Stimulated activated CD8-positive, alpha-beta memory T cell treated with anti-CD3 and anti-CD28 coated beads, Interleukin-12 subunit alpha, Interleukin-12 subunit beta, amount 100 ng/mL, for 4 hours (primary cell): ENCODE results near the gene MYBPH.

Experiments used
- DNase-seq: peaks from one replicate; pipeline ENCODE4 v3.0.0-alpha.2; 2020; ENCODE audit warnings: low read depth

Gene MYBPH

DNA sequence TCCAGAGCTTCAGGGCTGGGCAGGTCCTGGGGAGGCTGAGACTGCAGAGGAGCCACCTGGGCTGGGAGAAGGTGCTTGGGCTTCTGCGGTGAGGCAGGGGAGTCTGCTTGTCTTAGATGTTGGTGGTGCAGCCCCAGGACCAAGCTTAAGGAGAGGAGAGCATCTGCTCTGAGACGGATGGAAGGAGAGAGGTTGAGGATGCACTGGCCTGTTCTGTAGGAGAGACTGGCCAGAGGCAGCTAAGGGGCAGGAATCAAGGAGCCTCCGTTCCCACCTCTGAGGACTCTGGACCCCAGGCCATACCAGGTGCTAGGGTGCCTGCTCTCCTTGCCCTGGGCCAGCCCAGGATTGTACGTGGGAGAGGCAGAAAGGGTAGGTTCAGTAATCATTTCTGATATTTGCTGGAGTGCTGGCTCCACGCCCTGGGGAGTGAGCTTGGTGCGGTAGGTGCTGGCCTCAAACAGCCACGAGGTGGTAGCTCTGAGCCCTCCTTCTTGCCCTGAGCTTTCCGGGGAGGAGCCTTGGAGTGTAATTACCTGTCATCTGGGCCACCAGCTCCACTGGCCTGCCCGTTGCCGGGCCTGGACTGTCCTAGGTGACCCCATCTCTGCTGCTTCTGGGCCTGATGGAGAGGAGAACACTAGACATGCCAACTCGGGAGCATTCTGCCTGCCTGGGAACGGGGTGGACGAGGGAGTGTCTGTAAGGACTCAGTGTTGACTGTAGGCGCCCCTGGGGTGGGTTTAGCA, 9.3 kb downstream of the MYBPH start:
- DNase-seq, result no peak

- no peak for DNase-seq
Measured at GRCh38 chr1:203165800-203166161, 9.8 kb downstream of the MYBPH start.

- no peak for DNase-seq
Measured at GRCh38 chr1:203165101-203165799, 10.4 kb downstream of the MYBPH start.

- DNase-seq, result no peak
Measured at GRCh38 chr1:203163891-203164635, 11.6 kb downstream of the MYBPH start.

DNA sequence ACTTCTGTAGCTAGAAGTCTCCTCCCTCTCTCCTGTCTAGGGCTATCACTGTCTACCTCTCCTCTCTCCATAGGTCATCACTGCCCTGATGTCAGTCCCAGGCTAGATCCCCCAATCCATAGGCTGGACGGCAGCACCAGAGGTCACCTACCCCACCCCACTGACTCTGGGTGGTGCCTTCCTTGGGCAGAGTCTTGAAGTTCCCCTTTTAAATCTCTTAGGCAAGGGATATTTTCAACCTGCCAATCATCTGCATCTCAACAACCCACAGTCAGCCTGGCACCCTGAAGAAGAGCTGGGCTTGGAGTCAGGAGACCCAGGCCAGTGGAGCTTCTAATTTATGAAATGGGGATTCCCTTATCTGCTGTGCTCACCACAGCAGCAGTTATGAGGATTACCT, 13.2 kb downstream of the MYBPH start:
- no peak for DNase-seq

- no peak for DNase-seq
Measured at GRCh38 chr1:203161703-203162102, 13.9 kb downstream of the MYBPH start.

DNA sequence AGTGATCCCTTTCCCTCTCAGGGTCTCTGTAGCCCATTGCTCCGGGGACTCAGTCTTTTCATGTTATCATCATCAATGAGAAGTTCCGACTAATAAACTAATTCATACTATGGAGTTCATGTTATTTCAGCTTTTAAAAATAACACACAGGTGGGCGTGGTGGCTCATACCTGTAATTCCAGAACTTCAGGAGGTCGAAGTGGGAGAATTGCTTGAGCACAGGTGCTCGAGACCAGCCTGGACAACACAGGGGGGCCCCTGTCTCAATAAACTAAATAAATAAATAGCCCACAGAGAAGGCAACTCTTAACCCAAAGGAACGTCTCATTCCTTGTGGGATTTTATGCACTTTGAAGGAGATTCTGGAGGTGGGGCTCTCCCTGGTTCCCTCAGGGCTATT, 14.5 kb downstream of the MYBPH start:
- no peak for DNase-seq

DNA sequence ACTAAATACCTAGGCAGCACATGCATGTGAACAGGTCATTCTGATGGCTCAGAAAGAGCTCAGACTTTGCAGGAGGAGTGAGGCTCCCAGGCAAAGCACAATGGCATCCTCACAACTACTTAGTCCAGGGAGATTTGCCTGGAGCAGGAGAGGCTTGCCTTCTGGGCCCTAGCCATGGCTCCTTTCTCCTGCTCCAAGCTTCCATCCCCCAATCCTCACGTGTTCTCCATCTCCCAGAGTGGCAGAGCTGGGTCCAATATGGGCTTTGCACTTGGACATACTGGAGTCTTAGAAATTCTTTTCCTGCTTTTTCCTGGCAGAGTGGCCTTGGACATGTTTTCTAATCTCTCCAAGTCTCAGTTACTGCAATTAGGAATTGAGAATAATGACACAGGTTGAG, 15.8 kb downstream of the MYBPH start:
- DNase-seq, result no peak

DNA sequence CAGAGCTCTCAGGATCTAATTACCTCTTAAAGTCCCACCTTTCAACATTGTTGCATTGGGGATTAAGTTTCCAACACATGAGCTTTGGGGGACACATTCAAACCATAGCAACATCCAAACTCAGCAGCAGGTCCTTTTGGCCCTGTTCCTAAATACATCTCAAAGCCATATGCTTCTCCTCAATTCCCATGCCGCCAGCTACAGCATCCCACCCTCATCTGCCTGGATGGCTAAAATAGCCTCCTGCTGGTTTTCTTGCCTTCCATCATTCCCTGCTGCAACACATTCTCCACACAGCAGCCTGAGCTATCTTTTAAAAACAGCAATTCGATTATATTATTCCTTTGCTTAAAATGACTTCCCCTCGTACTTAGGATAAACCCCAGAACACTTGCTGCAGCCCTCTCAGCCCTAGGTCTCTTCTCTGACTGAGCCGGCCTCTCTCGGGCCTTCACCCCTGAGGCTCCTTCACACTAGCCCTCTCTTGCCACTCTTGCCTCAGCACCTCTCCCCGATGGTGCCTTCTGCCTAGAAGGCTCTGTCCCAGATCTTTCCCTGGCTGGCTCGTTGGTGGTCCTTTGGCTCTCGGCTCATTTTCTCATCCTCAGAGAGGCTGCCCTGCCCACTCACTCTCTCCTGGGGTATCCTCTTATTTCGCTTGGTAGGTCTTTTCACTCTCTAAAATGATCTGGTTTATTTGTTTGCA, 16.5 kb downstream of the MYBPH start:
- no peak for DNase-seq

- DNase-seq, result no peak
Measured at GRCh38 chr1:203158423-203158822, 17.2 kb downstream of the MYBPH start.

GRCh38 chr1:203156280-203156679, 19.3 kb downstream of the MYBPH start:
- no peak for DNase-seq

- DNase-seq, result no peak
Measured at GRCh38 chr1:203153989-203154821, 21.4 kb downstream of the MYBPH start.

DNA sequence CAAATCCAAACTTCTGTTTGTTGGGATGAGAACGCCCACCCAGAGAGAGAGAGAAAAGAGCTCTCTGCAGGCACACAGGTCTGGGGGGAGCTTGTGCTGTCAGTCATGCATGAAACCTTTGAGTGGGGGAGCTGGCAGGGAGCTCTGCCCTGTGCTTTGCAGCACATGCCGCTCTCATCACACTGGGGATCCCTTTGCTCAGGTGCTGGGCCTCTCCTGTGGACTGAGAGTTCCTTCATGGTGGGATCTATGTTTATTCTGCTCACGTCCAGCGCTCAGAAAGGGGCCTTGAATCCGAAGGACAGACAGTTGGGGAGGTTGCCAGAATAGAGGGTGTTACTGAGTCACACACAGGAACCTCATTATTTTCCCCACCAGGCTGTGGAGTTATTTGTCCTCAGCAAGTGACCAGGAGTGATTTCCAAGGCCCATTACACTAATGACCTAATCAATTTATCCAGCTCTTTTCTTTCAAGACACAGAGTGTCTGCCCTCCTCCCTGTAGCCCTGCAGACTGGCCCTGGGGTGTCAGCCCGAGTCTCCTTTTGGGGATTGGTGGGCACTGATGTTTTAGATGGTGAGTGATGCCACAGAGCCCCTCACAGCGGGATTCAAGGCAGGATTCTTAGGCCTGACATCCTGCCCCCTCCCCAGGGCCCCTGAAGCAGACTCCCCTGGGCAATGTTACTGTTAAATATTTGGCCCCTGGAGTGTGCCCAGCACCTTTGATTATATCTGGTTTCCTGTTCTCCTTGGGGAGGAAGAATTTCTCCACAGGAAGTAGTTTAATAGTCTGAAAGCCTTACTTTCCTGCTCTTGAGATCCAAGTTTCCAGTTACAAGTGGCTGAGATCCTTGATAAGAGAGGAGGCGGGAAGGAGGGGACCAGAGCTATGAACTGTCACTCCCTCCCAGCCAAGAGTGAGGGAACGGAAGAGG, 22.3 kb downstream of the MYBPH start:
- DNase-seq, result no peak

GRCh38 chr1:203152158-203153034, 23.2 kb downstream of the MYBPH start:
- no peak for DNase-seq

GRCh38 chr1:203151362-203152157, 24.1 kb downstream of the MYBPH start:
- no peak for DNase-seq

- DNase-seq, result no peak
Measured at GRCh38 chr1:203150511-203151297, 24.9 kb downstream of the MYBPH start.

DNA sequence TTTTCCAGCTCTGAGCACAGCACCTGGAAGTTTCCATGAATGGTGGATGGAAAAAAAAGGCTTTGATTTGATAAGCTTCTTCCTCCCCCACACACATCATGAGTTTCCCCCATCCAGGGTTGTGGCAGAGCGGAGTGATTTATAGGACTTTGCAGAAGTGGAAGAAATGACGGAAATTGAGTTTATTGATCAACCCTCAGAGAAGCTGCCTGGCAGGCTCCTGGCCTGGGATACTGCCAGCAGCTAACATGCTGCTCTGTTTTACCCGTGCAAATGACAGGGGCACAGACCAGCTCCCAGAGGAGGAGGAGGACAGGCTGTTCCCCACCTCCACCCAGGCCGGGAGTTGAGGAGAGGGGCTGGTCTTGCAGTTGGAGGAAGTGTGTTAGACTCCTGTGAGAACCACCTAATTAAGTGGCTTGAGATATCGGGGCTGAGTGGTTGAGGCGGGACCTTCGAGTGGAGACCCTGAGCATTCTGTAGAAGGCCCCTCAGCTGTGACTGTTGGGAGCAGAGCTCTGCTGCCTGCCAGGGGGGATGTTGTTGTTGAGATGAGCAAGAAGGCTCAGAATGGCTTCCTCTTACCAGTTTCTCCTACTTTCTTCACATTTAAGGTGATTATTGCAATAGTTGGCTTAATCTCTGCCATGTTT, 26.3 kb downstream of the MYBPH start:
- no peak for DNase-seq
